Liver (tissue), 9 donors: ENCODE measurements around the gene UBC. TPM values are rescaled to one million over a fixed set of nuclear protein-coding genes. Genes with fewer than 3 reads are reported as not detected.

Experiments
- DNase-seq: peaks from one replicate; pipeline ENCODE4 v3.0.0-alpha.2; 2017; ENCODE audit warnings: low spot score
- H3K27ac ChIP-seq, 2 donors: one replicate each; pipeline ENCODE4 v1.7.0; 2013; ENCODE audit warnings: inconsistent platforms in 2 of 2, low read length in 2 of 2, control low read depth in 1 of 2, low read depth in 1 of 2, mild to moderate bottlenecking in 1 of 2
- H3K27me3 ChIP-seq, 4 donors: one replicate each; pipeline versions ENCODE4 v1.6.1 to v1.7.0; 2013; ENCODE audit warnings: low read length in 3 of 4, inconsistent platforms in 1 of 4, mild to moderate bottlenecking in 1 of 4, moderate library complexity in 1 of 4; ENCODE audit not compliant: control insufficient read depth in 4 of 4, insufficient read depth in 4 of 4
- H3K36me3 ChIP-seq, 4 donors: one replicate each; pipeline versions ENCODE4 v1.6.1 to v1.7.0; 2013; ENCODE audit warnings: low read length in 3 of 4, mild to moderate bottlenecking in 3 of 4, low read depth in 1 of 4, moderate library complexity in 1 of 4; ENCODE audit not compliant: control insufficient read depth in 4 of 4, insufficient read depth in 3 of 4
- H3K4me1 ChIP-seq, 4 donors: one replicate each; pipeline versions ENCODE4 v1.6.1 to v1.7.0; 2013; ENCODE audit warnings: low read length in 3 of 4, mild to moderate bottlenecking in 3 of 4, moderate library complexity in 1 of 4; ENCODE audit not compliant: control insufficient read depth in 4 of 4, insufficient read depth in 4 of 4
- H3K4me3 ChIP-seq, 3 donors: one replicate each; pipeline versions ENCODE4 v1.6.1 to v1.7.0; 2013; ENCODE audit warnings: low read length in 3 of 3, control low read depth in 1 of 3, low read depth in 1 of 3, mild to moderate bottlenecking in 1 of 3
- H3K9ac ChIP-seq, 2 donors: one replicate each; pipeline ENCODE4 v1.7.0; 2013; ENCODE audit warnings: low read length in 2 of 2, mild to moderate bottlenecking in 2 of 2, moderate library complexity in 2 of 2, control low read depth in 1 of 2, low read depth in 1 of 2
- H3K9me3 ChIP-seq, 4 donors: one replicate each; pipeline versions ENCODE4 v1.6.1 to v1.7.0; 2013; ENCODE audit warnings: low read length in 3 of 4; ENCODE audit not compliant: control insufficient read depth in 4 of 4
- ATF3 ChIP-seq: IDR thresholded peaks from 2 replicates; pipeline ENCODE4 v1.6.1; 2016; ENCODE audit warnings: antibody characterized with exemption
- CTCF ChIP-seq: fragments of 150-350 bp; IDR thresholded peaks from 2 replicates; pipeline ENCODE4 v1.5.1; 2017; ENCODE audit warnings: improper control_type of control experiment, low read depth, low read length; ENCODE audit not compliant: missing input control
- EGR1 ChIP-seq, 2 donors: IDR thresholded peaks; 2 replicates each; pipeline ENCODE4 v1.6.1; 2016 to 2018; ENCODE audit warnings: antibody characterized with exemption in 2 of 2, low read depth in 2 of 2
- FOXA1 ChIP-seq: IDR thresholded peaks from 2 replicates; pipeline ENCODE4 v1.6.1; 2016; ENCODE audit warnings: antibody characterized with exemption
- FOXA2 ChIP-seq: IDR thresholded peaks from 2 replicates; pipeline ENCODE4 v1.6.1; 2016; ENCODE audit warnings: antibody characterized with exemption
- GABPA ChIP-seq, 2 donors: IDR thresholded peaks in 1 of 2; conservative IDR thresholded peaks in 1 of 2; 2 replicates each; pipeline ENCODE4 v1.6.1; 2016; ENCODE audit warnings: antibody characterized with exemption in 2 of 2, mild to moderate bottlenecking in 1 of 2, moderate library complexity in 1 of 2
- HNF4A ChIP-seq, 2 donors: conservative IDR thresholded peaks; 2 replicates each; pipeline ENCODE4 v1.6.1; 2016; ENCODE audit warnings: antibody characterized with exemption in 2 of 2, mild to moderate bottlenecking in 2 of 2
- HNF4G ChIP-seq: IDR thresholded peaks from 2 replicates; pipeline ENCODE4 v1.6.1; 2016; ENCODE audit warnings: antibody characterized with exemption
- JUND ChIP-seq, 2 donors: IDR thresholded peaks; 2 replicates each; pipeline ENCODE4 v1.6.1; 2016; ENCODE audit warnings: antibody characterized with exemption in 2 of 2
- MAX ChIP-seq: IDR thresholded peaks from 2 replicates; pipeline ENCODE4 v1.6.1; 2016; ENCODE audit warnings: antibody characterized with exemption
- NR2F2 ChIP-seq: IDR thresholded peaks from 2 replicates; pipeline ENCODE4 v1.6.1; 2016; ENCODE audit warnings: antibody characterized with exemption
- RAD21 ChIP-seq, 2 donors: IDR thresholded peaks; 2 replicates each; pipeline ENCODE4 v1.6.1; 2016; ENCODE audit warnings: antibody characterized with exemption in 2 of 2, mild to moderate bottlenecking in 2 of 2
- REST ChIP-seq: IDR thresholded peaks from 2 replicates; pipeline ENCODE4 v1.6.1; 2016; ENCODE audit warnings: antibody characterized with exemption, mild to moderate bottlenecking
- RXRA ChIP-seq, 2 donors: IDR thresholded peaks; 2 replicates each; pipeline ENCODE4 v1.6.1; 2017 to 2018; ENCODE audit warnings: antibody characterized with exemption in 2 of 2, mild to moderate bottlenecking in 1 of 2
- SP1 ChIP-seq: IDR thresholded peaks from 2 replicates; pipeline ENCODE4 v1.6.1; 2018; ENCODE audit warnings: antibody characterized with exemption, mild to moderate bottlenecking
- TAF1 ChIP-seq: conservative IDR thresholded peaks from 2 replicates; pipeline ENCODE4 v1.6.1; 2016; ENCODE audit warnings: antibody characterized with exemption, mild to moderate bottlenecking
- YY1 ChIP-seq: IDR thresholded peaks from 2 replicates; pipeline ENCODE4 v1.6.1; 2016; ENCODE audit warnings: antibody characterized with exemption, mild to moderate bottlenecking
- ZBTB33 ChIP-seq: IDR thresholded peaks from 2 replicates; pipeline ENCODE4 v1.6.1; 2016; ENCODE audit warnings: antibody characterized with exemption
- WGBS: extraction: QIAGEN DNeasy Blood & Tissue Kit; methylation state at CpG from one replicate; pipeline ENCODE4 v1.1.7; 2013; 5-methylcytosine and 5-hydroxymethylcytosine counted together
- polyA plus RNA-seq, 2 donors: library from polyadenylated mRNA; stranded (reverse) in 1 of 2; unstranded in 1 of 2; fragments of 200-250 nt in 1 of 2; fragments of >200 nt in 1 of 2; fragmentation: Nextera tagmentation in 1 of 2; extraction: Ambion mirVana in 1 of 2; gene quantifications; one replicate each; pipeline versions ENCODE4 v1.2.1 to v1.2.3, GENCODE V29; 2013 to 2015
- total RNA-seq, 2 donors: library from RNA; depleted of rRNA; stranded (reverse); fragments of >200 nt; gene quantifications; one replicate each; pipeline ENCODE4 v1.2.3, GENCODE V29; 2014
- donor health status: healthy.
- donor health status: healthy.
- donor health status: healthy.
- donor health status: healthy.
- donor health status: healthy.

UBC gene
- total and polyA plus RNA-seq, 4 donors, result 385 to 624 (median 468) TPM

- Histone ChIP-seq H3K4me3 (no peak overlapping the region), H3K27me3 (no peaks in the 10 kb centered on the region), H3K36me3 (peaks cover 10 to 60% (median 27%) of the 10 kb centered on the region in 4 donors), H3K4me1 (no peaks in the 10 kb centered on the region), H3K9ac (no peak overlapping the region), H3K9me3 (no peaks in the 10 kb centered on the region), H3K27ac (no peak overlapping the region)
- WGBS, result 96% methylated on average over 8 of the region's 8 CpGs
- no peak for DNase-seq
- no peak for TF ChIP-seq TAF1
- TF ChIP-seq RXRA (IDR thresholded peaks at IDR 0.05), result no peak
- TF ChIP-seq ZBTB33, result no peak
- TF ChIP-seq HNF4G, result no peak
- TF ChIP-seq HNF4A (conservative IDR thresholded peaks at IDR 0.05), result no peak
- no peak for TF ChIP-seq JUND (IDR thresholded peaks at IDR 0.05)
- TF ChIP-seq REST, result no peak
- no peak for TF ChIP-seq SP1
- TF ChIP-seq CTCF, result no peak
- TF ChIP-seq RAD21 (IDR thresholded peaks at IDR 0.05), result no peak
- no peak for TF ChIP-seq NR2F2
- TF ChIP-seq MAX, result no peak
- TF ChIP-seq FOXA2, result no peak
- no peak for TF ChIP-seq EGR1 (IDR thresholded peaks at IDR 0.05; ENCODE audit: low read depth in 2 of 2)
- no peak for TF ChIP-seq ATF3
- TF ChIP-seq FOXA1, result no peak
- no peak for TF ChIP-seq GABPA (IDR thresholded peaks at IDR 0.05 in 1 of 2, conservative IDR thresholded peaks at IDR 0.05 in 1 of 2)
- TF ChIP-seq YY1, result no peak
Observed at GRCh38 chr12:124963211-124963610, 48.8 kb upstream of the UBC start.
